Neuronal stem cell (in vitro differentiated cells): ENCODE measurements around the gene SLC25A41. TPM values are rescaled to one million over a fixed set of nuclear protein-coding genes. Genes with fewer than 3 reads are reported as not detected.

Experiments used
- DNase-seq: peaks from one replicate; pipeline ENCODE4 v3.0.0-alpha.2; 2013; ENCODE audit warnings: low spot score
- H2AFZ ChIP-seq: one replicate; pipeline ENCODE4 v1.6.1; 2013; ENCODE audit warnings: mild to moderate bottlenecking, low read length, inconsistent platforms
- H2AK5ac ChIP-seq: 2 replicates; pipeline ENCODE4 v1.6.1; 2013; ENCODE audit warnings: low read depth, mild to moderate bottlenecking, inconsistent platforms, low read length, moderate library complexity, mixed read lengths
- H2BK120ac ChIP-seq: 2 replicates; pipeline ENCODE4 v1.6.1; 2013; ENCODE audit warnings: low read depth, mild to moderate bottlenecking, inconsistent platforms, low read length, moderate library complexity, mixed read lengths
- H2BK12ac ChIP-seq: one replicate; pipeline ENCODE4 v1.6.1; 2013; ENCODE audit warnings: low read length, inconsistent platforms
- H2BK15ac ChIP-seq: 2 replicates; pipeline ENCODE4 v1.6.1; 2013; ENCODE audit warnings: mild to moderate bottlenecking, low read length, inconsistent platforms, mixed read lengths
- H2BK5ac ChIP-seq: one replicate; pipeline ENCODE4 v1.6.1; 2013; ENCODE audit warnings: inconsistent platforms, mild to moderate bottlenecking, low read length, moderate library complexity
- H3K14ac ChIP-seq: one replicate; pipeline ENCODE4 v1.6.1; 2013; ENCODE audit warnings: low read length, inconsistent platforms
- H3K18ac ChIP-seq: 2 replicates; pipeline ENCODE4 v1.6.1; 2013; ENCODE audit warnings: low read length, inconsistent platforms
- H3K23ac ChIP-seq: 2 replicates; pipeline ENCODE4 v1.6.1; 2013; ENCODE audit warnings: low read depth, mild to moderate bottlenecking, mixed read lengths, low read length, inconsistent platforms; ENCODE audit not compliant: poor library complexity
- H3K27ac ChIP-seq: replicated peaks from 3 replicates; pipeline ENCODE4 v1.5.1; 2013; ENCODE audit warnings: low read length, inconsistent platforms
- H3K27me3 ChIP-seq, 3 experiments: 2 replicates each; pipeline ENCODE4 v1.6.1; 2013; ENCODE audit warnings: low read length in 3 of 3, mild to moderate bottlenecking in 2 of 3, inconsistent platforms in 1 of 3, low read depth in 1 of 3, mixed read lengths in 1 of 3, moderate library complexity in 1 of 3; ENCODE audit not compliant: control insufficient read depth in 3 of 3, insufficient read depth in 3 of 3
- H3K36me3 ChIP-seq, 2 donors: replicated peaks in 1 of 2; 2 replicates each; pipeline ENCODE4 v1.6.1; 2013; ENCODE audit warnings: low read length in 2 of 2; ENCODE audit not compliant: control insufficient read depth in 2 of 2, insufficient read depth in 2 of 2
- H3K4ac ChIP-seq: 2 replicates; pipeline ENCODE4 v1.6.1; 2013; ENCODE audit warnings: inconsistent platforms, mild to moderate bottlenecking, low read length, moderate library complexity
- H3K4me1 ChIP-seq, 2 donors: 1 replicate in 1 of 2; 2 replicates in 1 of 2; pipeline ENCODE4 v1.6.1; 2013; ENCODE audit warnings: low read length in 2 of 2, low read depth in 1 of 2; ENCODE audit not compliant: control insufficient read depth in 2 of 2, insufficient read depth in 1 of 2
- H3K4me2 ChIP-seq: one replicate; pipeline ENCODE4 v1.6.1; 2013; ENCODE audit warnings: mild to moderate bottlenecking, low read length, inconsistent platforms; ENCODE audit not compliant: insufficient read depth, poor library complexity, severe bottlenecking
- H3K4me3 ChIP-seq, 2 donors: 2 replicates each; pipeline ENCODE4 v1.5.1; 2013; ENCODE audit warnings: low read length in 2 of 2, mild to moderate bottlenecking in 2 of 2, inconsistent platforms in 1 of 2, moderate library complexity in 1 of 2
- H3K79me1 ChIP-seq: one replicate; pipeline ENCODE4 v1.6.1; 2013; ENCODE audit warnings: low read depth, mild to moderate bottlenecking, inconsistent platforms, low read length, moderate library complexity
- H3K9ac ChIP-seq: one replicate; pipeline ENCODE4 v1.6.1; 2013; ENCODE audit warnings: mild to moderate bottlenecking, low read depth, low read length, inconsistent platforms; ENCODE audit not compliant: poor library complexity
- H3K9me3 ChIP-seq, 2 donors: replicated peaks in 1 of 2; 2 replicates each; pipeline versions ENCODE3 to v1.6.1; 2013; ENCODE audit warnings: low read length in 2 of 2, mild to moderate bottlenecking in 2 of 2, inconsistent platforms in 1 of 2, low read depth in 1 of 2, mixed read lengths in 1 of 2, moderate library complexity in 1 of 2; ENCODE audit not compliant: control insufficient read depth in 2 of 2, insufficient read depth in 1 of 2
- H4K8ac ChIP-seq: one replicate; pipeline ENCODE4 v1.6.1; 2013; ENCODE audit warnings: low read depth, mild to moderate bottlenecking, inconsistent platforms, low read length, moderate library complexity
- H4K91ac ChIP-seq: one replicate; pipeline ENCODE4 v1.6.1; 2013; ENCODE audit warnings: low read length, low read depth, mild to moderate bottlenecking, inconsistent platforms; ENCODE audit not compliant: poor library complexity
- WGBS, 2 donors: extraction: QIAGEN DNeasy Blood & Tissue Kit; methylation state at CpG; one replicate each; pipeline ENCODE4 v1.1.7; 2013; ENCODE audit warnings: missing lambda C conversion rate in 2 of 2, mixed read lengths in 1 of 2; ENCODE audit not compliant: insufficient read length in 2 of 2, insufficient replicate concordance in 1 of 2; ENCODE audit errors: extremely low coverage in 2 of 2; 5-methylcytosine and 5-hydroxymethylcytosine counted together
- polyA plus RNA-seq, 2 experiments: library from polyadenylated mRNA; stranded (reverse); fragments of 200-250 nt; gene quantifications; one replicate each; pipeline ENCODE4 v1.2.3, GENCODE V29; 2013

SLC25A41 gene
- polyA plus RNA-seq (2013, experiment 1 of 2), result 0.42 TPM
- 0.47 TPM for polyA plus RNA-seq (2013, experiment 2 of 2)

GRCh38 chr19:6433663-6434062 lies at the start of gene SLC25A41:
Gene SLC25A41, minus strand, starts transcription at chr19:6433763. Its CDS starts 70 bp downstream, at chr19:6433693.
- Histone ChIP-seq H4K91ac (no peak within 1 kb of the TSS), H3K27me3 (peaks cover 0 to 5% (median 4%) of the 10 kb centered on the region in 3 experiments), H4K8ac (no peak within 1 kb of the TSS), H3K4me3 (no peak within 1 kb of the TSS), H3K27ac (no peak within 1 kb of the TSS), H3K9ac (no peak within 1 kb of the TSS), H2AFZ (no peak within 1 kb of the TSS), H2BK5ac (no peak within 1 kb of the TSS), H3K23ac (peak within 1 kb of the TSS; percentile 27), H3K9me3 (no peaks in the 10 kb centered on the region), H2BK12ac (no peak within 1 kb of the TSS), H3K4me1 (no peaks in the 10 kb centered on the region), H3K79me1 (no peaks in the 10 kb centered on the region), H3K14ac (no peak within 1 kb of the TSS), H3K4ac (no peak within 1 kb of the TSS), H2AK5ac (no peak within 1 kb of the TSS), H2BK15ac (no peak within 1 kb of the TSS), H3K4me2 (no peak within 1 kb of the TSS), H3K18ac (no peak within 1 kb of the TSS), H3K36me3 (no peaks in the 10 kb centered on the region), H2BK120ac (no peak within 1 kb of the TSS)
- no CpG with 5 or more reads among the region's 10 CpGs for WGBS, 2 donors
- DNase-seq, result no peak

GRCh38 chr19:6483235-6483634 lies 49.7 kb upstream of the SLC25A41 start:
- Histone ChIP-seq H3K4ac (no peak overlapping the region), H4K91ac (no peak overlapping the region), H3K9ac (no peak overlapping the region), H3K9me3 (no peaks in the 10 kb centered on the region), H4K8ac (no peak overlapping the region), H2BK12ac (no peak overlapping the region), H3K79me1 (no peaks in the 10 kb centered on the region), H3K4me2 (no peak overlapping the region), H2BK5ac (no peak overlapping the region), H3K23ac (no peak overlapping the region), H3K36me3 (no peaks in the 10 kb centered on the region), H2AFZ (no peak overlapping the region), H3K27ac (no peak overlapping the region), H3K27me3 (peaks cover 0 to 22% (median 0%) of the 10 kb centered on the region in 3 experiments), H3K14ac (no peak overlapping the region), H2BK15ac (no peak overlapping the region), H3K4me3 (no peak overlapping the region), H2BK120ac (no peak overlapping the region), H3K4me1 (peaks cover 1 to 2% of the 10 kb centered on the region in 2 donors), H3K18ac (no peak overlapping the region), H2AK5ac (no peak overlapping the region)
- no CpG with 5 or more reads among the region's 3 CpGs for WGBS, 2 donors
- DNase-seq, result no peak

GRCh38 chr19:6482343-6482686 lies 48.8 kb upstream of the SLC25A41 start:
- H3K18ac ChIP-seq, result no peak overlapping the region
- no peak overlapping the region for H3K4me2 ChIP-seq
- no peaks in the 10 kb centered on the region for H3K9me3 ChIP-seq
- H2AK5ac ChIP-seq, result peak overlapping the region; percentile 25
- H3K4me3 ChIP-seq, result no peak overlapping the region
- no peak overlapping the region for H3K4ac ChIP-seq
- peak overlapping the region; percentile 76 for H2AFZ ChIP-seq
- H3K79me1 ChIP-seq, result no peaks in the 10 kb centered on the region
- no peak overlapping the region for H3K27ac ChIP-seq
- no CpG with 5 or more reads among the region's 8 CpGs for WGBS, 2 donors
- no peak for DNase-seq
- no peak overlapping the region for H3K14ac ChIP-seq
- no peaks in the 10 kb centered on the region for H3K36me3 ChIP-seq
- H2BK12ac ChIP-seq, result no peak overlapping the region
- H2BK120ac ChIP-seq, result no peak overlapping the region
- H4K8ac ChIP-seq, result no peak overlapping the region
- H2BK5ac ChIP-seq, result no peak overlapping the region
- no peak overlapping the region for H2BK15ac ChIP-seq
- peaks cover 1 to 2% of the 10 kb centered on the region in 2 donors for H3K4me1 ChIP-seq
- no peak overlapping the region for H3K23ac ChIP-seq
- no peak overlapping the region for H3K9ac ChIP-seq
- H4K91ac ChIP-seq, result no peak overlapping the region
- H3K27me3 ChIP-seq, result peaks cover 0 to 22% (median under 1%) of the 10 kb centered on the region in 3 experiments

GRCh38 chr19:6481541-6482342 lies 48.2 kb upstream of the SLC25A41 start, which contains the start of gene DENND1C:
Gene DENND1C, minus strand, starts transcription at chr19:6481787. Its CDS starts 92 bp downstream, at chr19:6481695.
- H3K36me3 ChIP-seq, result no peaks in the 10 kb centered on the region
- no peak within 1 kb of the TSS for H4K91ac ChIP-seq
- no peak within 1 kb of the TSS for H3K4ac ChIP-seq
- no CpG with 5 or more reads among the region's 24 CpGs for whole genome bisulfite sequencing, 2 donors
- H3K23ac ChIP-seq, result peak within 1 kb of the TSS; percentile 93
- peaks cover 2 to 5% of the 10 kb centered on the region in 2 donors for H3K4me1 ChIP-seq
- H2BK15ac ChIP-seq, result peak within 1 kb of the TSS; percentile 59
- peaks cover 0 to 28% (median 6%) of the 10 kb centered on the region in 3 experiments for H3K27me3 ChIP-seq
- peak within 1 kb of the TSS in 1 of 2 donors; percentile 46 for H3K4me3 ChIP-seq
- H3K18ac ChIP-seq, result peak within 1 kb of the TSS; percentile 89
- no peak within 1 kb of the TSS for H2BK12ac ChIP-seq
- no peak within 1 kb of the TSS for H2BK5ac ChIP-seq
- no peak within 1 kb of the TSS for H4K8ac ChIP-seq
- H3K4me2 ChIP-seq, result no peak within 1 kb of the TSS
- no peak for DNase-seq
- H3K9ac ChIP-seq, result no peak within 1 kb of the TSS
- peak within 1 kb of the TSS; percentile 25 for H2AK5ac ChIP-seq
- H3K9me3 ChIP-seq, result no peaks in the 10 kb centered on the region
- peak within 1 kb of the TSS; percentile 76 for H2AFZ ChIP-seq
- H2BK120ac ChIP-seq, result no peak within 1 kb of the TSS
- H3K79me1 ChIP-seq, result no peaks in the 10 kb centered on the region
- no peak within 1 kb of the TSS for H3K27ac ChIP-seq
- peak within 1 kb of the TSS; percentile 63 for H3K14ac ChIP-seq
